GM12878 (cell line): ENCODE results near the gene KYAT1. TPM values are rescaled to one million over a fixed set of nuclear protein-coding genes. Genes with fewer than 3 reads are reported as not detected.
"Not testable (repeated sequence)": the region's sequence is repeated elsewhere in the genome, so short reads cannot be mapped to it uniquely, and the experiment has no call there.

Experiments used
- ATAC-seq: fragments of 200-7000 bp; cut with Tn5 transposase; 3 replicates; pipeline ENCODE4 v1.9.1; 2020; ENCODE audit warnings: mild to moderate bottlenecking, moderate library complexity
- BruUV-seq: library from RNA; stranded (reverse); fragments of 400-500 nt; replicated peaks from 2 replicates; lab custom pipeline; 2021; lab: Mats Ljungman, UMichigan
- CTCF ChIA-PET: fragments of 300-600 bp; sonication (Branson Sonifier 250); formaldehyde crosslinking; extraction: SDS; loops from one replicate; lab custom pipeline; 2021; ENCODE audit warnings: inconsistent platforms; lab: Yijun Ruan, JAX
- POLR2A ChIA-PET: fragments of 350-600 bp; formaldehyde crosslinking; extraction: SDS; loops from one replicate; lab custom pipeline; 2021; ENCODE audit warnings: inconsistent platforms; lab: Charles Lee
- RAD21 ChIA-PET: fragments of 300-600 bp; sonication (Branson Sonifier 250); formaldehyde crosslinking; loops from one replicate; lab custom pipeline; 2023; ENCODE audit warnings: antibody characterized with exemption; ENCODE audit not compliant: unreplicated experiment; lab: Charles Lee
- SMC1A ChIA-PET: fragments of 300-600 bp; sonication (Branson Sonifier 250); formaldehyde crosslinking; loops from one replicate; lab custom pipeline; 2023; ENCODE audit not compliant: unreplicated experiment, uncharacterized antibody; lab: Charles Lee
- DNase-seq: peaks from one replicate; pipeline ENCODE4 v3.0.0-alpha.2; 2011; ENCODE audit warnings: low read depth, low spot score
- FAIRE-seq: peaks from 3 replicates; lab custom pipeline; 2011; peaks lifted over from hg19 to GRCh38; lab: Jason Lieb, UNC
- H2AFZ ChIP-seq: 2 replicates; pipeline ENCODE4 v1.6.0; 2011; ENCODE audit warnings: low read depth, low read length, control low read depth; ENCODE audit not compliant: control insufficient read depth
- H3K27ac ChIP-seq: 2 replicates; pipeline ENCODE4 v1.5.1; 2011; ENCODE audit warnings: control low read depth; ENCODE audit not compliant: control insufficient read depth, insufficient read depth
- H3K27me3 ChIP-seq, 2 experiments: replicated peaks in 1 of 2; 2 replicates each; pipeline versions ENCODE4 v1.6.0 to v1.6.1; 2011; ENCODE audit warnings: low read length in 1 of 2; ENCODE audit not compliant: control insufficient read depth in 2 of 2, insufficient read depth in 2 of 2
- H3K36me3 ChIP-seq, 2 experiments: 2 replicates each; pipeline ENCODE4 v1.5.1; 2011; ENCODE audit warnings: low read length in 1 of 2; ENCODE audit not compliant: control insufficient read depth in 2 of 2, insufficient read depth in 2 of 2
- H3K4me1 ChIP-seq: 2 replicates; pipeline ENCODE4 v1.6.1; 2011; ENCODE audit warnings: mild to moderate bottlenecking, low read length, moderate library complexity, mixed read lengths; ENCODE audit not compliant: control insufficient read depth, insufficient read depth
- H3K4me2 ChIP-seq: 2 replicates; pipeline ENCODE4 v1.6.0; 2011; ENCODE audit warnings: control low read depth; ENCODE audit not compliant: control insufficient read depth, insufficient read depth
- H3K4me3 ChIP-seq: fragments of 200-600 bp; sonication (generic); 2 replicates; pipeline ENCODE4 v1.5.1; 2016
- H3K79me2 ChIP-seq: 2 replicates; pipeline ENCODE4 v1.6.0; 2011; ENCODE audit warnings: low read length; ENCODE audit not compliant: control insufficient read depth, insufficient read depth
- H3K9ac ChIP-seq: 2 replicates; pipeline ENCODE4 v1.8.0; 2011; ENCODE audit warnings: low read length, control low read depth, mixed read lengths; ENCODE audit not compliant: control insufficient read depth, insufficient read depth
- H3K9me3 ChIP-seq: replicated peaks from 3 replicates; pipeline ENCODE4 v1.5.1; 2011; ENCODE audit warnings: mild to moderate bottlenecking, low read length; ENCODE audit not compliant: control insufficient read depth, insufficient read depth
- H4K20me1 ChIP-seq: 2 replicates; pipeline ENCODE4 v1.6.0; 2011; ENCODE audit not compliant: control insufficient read depth, insufficient read depth
- CREM ChIP-seq: IDR thresholded peaks from 2 replicates; pipeline ENCODE4 v1.6.1; 2014; ENCODE audit warnings: antibody characterized with exemption, low read depth
- EED ChIP-seq: sonication (generic); IDR thresholded peaks from 2 replicates; pipeline ENCODE4 v1.6.1; 2016; ENCODE audit warnings: antibody characterized with exemption, low read depth
- EGR1 ChIP-seq, 2 experiments: IDR thresholded peaks; 1 replicate in 1 of 2; 2 replicates in 1 of 2; pipeline ENCODE4 v1.6.1; 2011 to 2012; ENCODE audit warnings: low read depth in 2 of 2, low read length in 2 of 2, borderline replicate concordance in 1 of 2, mild to moderate bottlenecking in 1 of 2, moderate library complexity in 1 of 2
- POU2F2 ChIP-seq: IDR thresholded peaks from 3 replicates; pipeline ENCODE4 v1.6.1; 2011; ENCODE audit warnings: low read depth, mild to moderate bottlenecking, low read length, borderline replicate concordance
- RFX5 ChIP-seq: IDR thresholded peaks from 2 replicates; pipeline ENCODE4 v1.6.1; 2011; ENCODE audit warnings: low read depth, low read length, improper control_type of control experiment
- SIX5 ChIP-seq: IDR thresholded peaks from 2 replicates; pipeline ENCODE4 v1.6.1; 2011; ENCODE audit warnings: mild to moderate bottlenecking, low read depth, low read length, moderate library complexity; ENCODE audit not compliant: severe bottlenecking
- SUPT20H ChIP-seq: IDR thresholded peaks from 2 replicates; pipeline ENCODE4 v1.6.1; 2011; ENCODE audit warnings: low read depth, mild to moderate bottlenecking, low read length, moderate library complexity, borderline replicate concordance; ENCODE audit not compliant: control insufficient read depth
- WGBS: methylation state at CpG from one replicate; pipeline ENCODE4 v1.1.6; 2016; ENCODE audit warnings: low lambda C conversion rate; ENCODE audit not compliant: insufficient replicate concordance, insufficient coverage; ENCODE audit errors: missing lambda C conversion rate; 5-methylcytosine and 5-hydroxymethylcytosine counted together
- in situ Hi-C: fragments of 300-500 bp; cut with MboI; formaldehyde crosslinking; loops from 9 replicates; pipeline ENCODE4 v1.14.3; 2018; ENCODE audit warnings: mixed read lengths
- intact Hi-C: fragments of 100-400 bp; cut with micrococcal nuclease; formaldehyde crosslinking; loops from one replicate; pipeline ENCODE4 v1.14.2; 2022; ENCODE audit not compliant: unreplicated experiment
- polyA plus RNA-seq, 11 experiments: library from polyadenylated mRNA; depleted of rRNA in 4 of 11; unstranded in 6 of 11; stranded (reverse) in 5 of 11; fragments of >200 nt; fragmentation: Nextera tagmentation in 4 of 11; fragmentation: Illumina TruSeq in 1 of 11; extraction: Ambion mirVana in 4 of 11; extraction: Trizol in 1 of 11; gene quantifications; 1 replicate in 1 of 11; 2 replicates in 10 of 11; pipeline versions ENCODE4 v1.2.1 to v1.2.3, GENCODE V29; 2011 to 2016; ENCODE audit warnings: inconsistent platforms in 2 of 11, missing spikeins in 2 of 11, low read depth in 1 of 11
- total RNA-seq, 4 experiments: library from RNA; depleted of rRNA in 3 of 4; stranded (reverse); fragments of >200 nt in 3 of 4; fragmentation: Illumina TruSeq in 1 of 4; extraction: Trizol in 1 of 4; gene quantifications; 2 replicates each; pipeline versions ENCODE4 v1.2.1 to v1.2.3, GENCODE V29; 2013 to 2021
- TF ChIP-seq, protein P1 (sequence below): IDR thresholded peaks from 2 replicates; pipeline ENCODE4 v1.6.1; 2012; ENCODE audit warnings: low read depth, low read length, improper control_type of control experiment

The KYAT1 gene
- total and polyA plus RNA-seq, 10 of the 15 experiments (the other 5 are each of a cell fraction or from before 2014, with no cell fraction given) = 5.8 to 15.7 (median 11.4) TPM

DNA sequence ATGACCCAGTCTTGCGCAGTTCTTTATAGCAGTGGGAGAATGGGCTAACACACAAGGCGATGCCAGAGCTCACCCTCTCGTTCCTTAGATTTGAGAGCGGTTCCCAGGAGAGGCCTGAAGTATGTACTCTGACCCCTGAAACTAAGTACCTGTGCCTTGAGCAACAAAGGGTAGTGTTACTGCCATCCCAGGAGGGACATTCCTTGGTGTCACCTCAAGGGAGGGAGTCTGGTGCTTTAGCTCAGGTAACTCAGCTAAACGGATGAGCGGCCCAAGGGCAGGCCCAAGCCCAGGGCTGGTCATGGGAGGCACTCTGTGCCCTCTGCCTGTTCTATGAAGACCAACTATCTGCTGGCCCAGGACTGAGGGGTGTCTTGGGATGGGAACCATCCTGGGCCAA is 20.2 kb downstream of the KYAT1 start:
- Histone ChIP-seq H3K27me3 (no peaks in the 10 kb centered on the region), H3K4me2 (no peak overlapping the region), H3K4me1 (no peaks in the 10 kb centered on the region), H3K36me3 (no peaks in the 10 kb centered on the region; a peak in 1 of 4 replicates), H4K20me1 (no peaks in the 10 kb centered on the region), H2AFZ (no peak overlapping the region), H3K4me3 (no peak overlapping the region), H3K27ac (no peak overlapping the region), H3K9ac (no peak overlapping the region), H3K9me3 (no peaks in the 10 kb centered on the region), H3K79me2 (no peaks in the 10 kb centered on the region)
- ChIA-PET POLR2A (no interaction called here), CTCF (interaction anchor here (1.1 to 13.1 kb wide), 6 partner anchors 16 to 159 kb away, joined by 4 to 158 read pairs (median 7); partner anchors contain the start of genes ENDOG and PKN3), RAD21 (interaction anchor here (0.8 to 3.0 kb wide), 3 partner anchors 16 to 67 kb away, joined by 4 to 23 read pairs (median 5); no protein-coding TSS in a partner anchor), SMC1A (interaction anchor here (1.0 to 6.3 kb wide), 2 partner anchors 62 to 66 kb away, joined by 3 to 53 read pairs; no protein-coding TSS in a partner anchor)
- DNase-seq = no peak
- in situ Hi-C loops = loop anchor here (5.0 kb wide), 1 partner anchor 66 kb away; no protein-coding TSS in a partner anchor
- intact Hi-C loops = no loop called here
- FAIRE-seq = no peak
- BruUV-seq = no TSS peak
- WGBS = 73% methylated on average over 6 of the region's 6 CpGs
- ATAC-seq = no peak
- no peak for TF ChIP-seq SUPT20H
- TF ChIP-seq CREM = no peak
- no peak for TF ChIP-seq POU2F2
- no peak for TF ChIP-seq EGR1 (IDR thresholded peaks at IDR 0.05; ENCODE audit: borderline replicate concordance in 1 of 2, low read depth in 2 of 2, low read length in 2 of 2)
- no peak for TF ChIP-seq RFX5

DNA sequence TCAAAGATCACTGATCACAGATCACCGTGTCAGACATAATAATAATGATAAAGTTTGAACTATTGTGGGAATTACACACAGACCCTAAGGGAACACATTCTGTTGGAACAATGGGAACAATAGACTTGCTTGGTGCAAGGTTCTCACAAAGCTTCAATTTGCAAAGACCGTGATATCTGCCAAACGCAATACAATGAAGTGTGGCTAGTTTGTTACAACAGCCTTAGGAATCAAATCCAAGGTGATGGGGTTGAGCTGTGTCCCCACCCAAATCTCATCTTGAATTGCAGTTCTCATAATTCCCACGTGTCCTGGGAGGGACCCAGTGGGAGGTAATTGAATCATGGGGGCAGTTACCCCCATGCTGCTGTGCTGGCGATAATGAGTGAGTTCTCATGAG is 20.8 kb downstream of the KYAT1 start:
- H2AFZ ChIP-seq = no peak overlapping the region
- no peak overlapping the region for H3K4me3 ChIP-seq
- H3K36me3 ChIP-seq = no peaks in the 10 kb centered on the region; a peak in 1 of 4 replicates
- ChIA-PET CTCF (interaction anchor here (1.1 to 13.1 kb wide), 3 partner anchors 16 to 66 kb away, joined by 4 to 158 read pairs (median 17); partner anchors contain the start of gene ENDOG), SMC1A (interaction anchor here (6.3 kb wide), 1 partner anchor 67 kb away, joined by 53 read pairs; no protein-coding TSS in a partner anchor), RAD21 (interaction anchor here (1.3 kb wide), 1 partner anchor 68 kb away, joined by 5 read pairs; no protein-coding TSS in a partner anchor), POLR2A (no interaction called here)
- no peaks in the 10 kb centered on the region for H3K79me2 ChIP-seq
- H4K20me1 ChIP-seq = no peaks in the 10 kb centered on the region
- FAIRE-seq (no peak), ATAC-seq (no peak), DNase-seq (no peak)
- TF ChIP-seq SIX5 = no peak
- TF ChIP-seq, protein P1, sequence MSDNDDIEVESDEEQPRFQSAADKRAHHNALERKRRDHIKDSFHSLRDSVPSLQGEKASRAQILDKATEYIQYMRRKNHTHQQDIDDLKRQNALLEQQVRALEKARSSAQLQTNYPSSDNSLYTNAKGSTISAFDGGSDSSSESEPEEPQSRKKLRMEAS = no peak
- no peak for TF ChIP-seq EED
- no peak overlapping the region for H3K27ac ChIP-seq
- no peaks in the 10 kb centered on the region for H3K27me3 ChIP-seq
- H3K4me1 ChIP-seq = no peaks in the 10 kb centered on the region
- H3K4me2 ChIP-seq = no peak overlapping the region
- in situ Hi-C loops (loop anchor here (5.0 kb wide), 1 partner anchor 66 kb away; no protein-coding TSS in a partner anchor), intact Hi-C loops (no loop called here)
- no TSS peak for BruUV-seq
- WGBS = 74% methylated on average over 5 of the region's 5 CpGs
- no peaks in the 10 kb centered on the region for H3K9me3 ChIP-seq
- no peak overlapping the region for H3K9ac ChIP-seq

DNA sequence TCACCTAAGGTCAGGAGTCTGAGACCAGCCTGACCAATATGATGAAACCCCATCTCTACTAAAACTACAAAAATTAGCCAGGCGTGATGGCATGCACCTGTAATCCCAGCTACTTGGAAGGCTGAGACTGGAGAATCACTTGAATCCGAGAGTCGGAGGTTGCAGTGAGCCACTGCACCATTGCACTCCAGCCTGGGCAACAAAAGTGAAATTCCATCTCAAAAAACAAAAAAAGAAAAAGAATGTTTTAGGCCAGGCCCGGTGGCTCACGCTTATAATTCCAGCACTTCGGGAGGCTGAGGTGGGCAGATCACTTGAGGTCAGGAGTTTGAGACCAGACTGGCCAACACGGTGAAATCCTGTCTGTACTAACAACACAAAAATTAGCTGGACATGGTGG is 23.3 kb downstream of the KYAT1 start:
- ATAC-seq, in situ Hi-C loops, H3K9ac ChIP-seq, H3K27me3 ChIP-seq, H3K36me3 ChIP-seq, H2AFZ ChIP-seq, FAIRE-seq, H3K4me2 ChIP-seq, BruUV-seq, H3K4me3 ChIP-seq, H4K20me1 ChIP-seq, H3K27ac ChIP-seq, H3K9me3 ChIP-seq, DNase-seq, H3K4me1 ChIP-seq, H3K79me2 ChIP-seq, SMC1A ChIA-PET, intact Hi-C loops: not testable (repeated sequence)
- ChIA-PET POLR2A (interaction anchor here (0.6 kb wide), 1 partner anchor 179 kb away, joined by 3 read pairs; no protein-coding TSS in a partner anchor), RAD21 (interaction anchor here (0.9 kb wide), 1 partner anchor 70 kb away, joined by 3 read pairs; no protein-coding TSS in a partner anchor), CTCF (interaction anchor here (0.6 to 1.8 kb wide), 3 partner anchors 20 to 70 kb away, joined by 3 to 4 read pairs (median 3); no protein-coding TSS in a partner anchor)
- WGBS = 90% methylated on average over 7 of the region's 7 CpGs
